Stimulated activated CD4-positive, alpha-beta T cell treated with anti-CD3 and anti-CD28 coated beads, Interleukin-4, amount 100 ng/mL, for 1 hour (primary cell): ENCODE results near the gene GPC4.
"Not testable (repeated sequence)": the region's sequence is repeated elsewhere in the genome, so short reads cannot be mapped to it uniquely, and the experiment has no call there.

ENCODE experiments used
- DNase-seq: peaks from one replicate; pipeline ENCODE4 v3.0.0-alpha.2; 2020

Gene GPC4

GRCh38 chrX:133364865-133365264 is 50.4 kb downstream of the GPC4 start:
- no peak for DNase-seq

- no peak for DNase-seq
Measured at GRCh38 chrX:133364196-133364595, 51.1 kb downstream of the GPC4 start.

- DNase-seq: no peak
Measured at GRCh38 chrX:133362538-133362937, 52.8 kb downstream of the GPC4 start.

DNA sequence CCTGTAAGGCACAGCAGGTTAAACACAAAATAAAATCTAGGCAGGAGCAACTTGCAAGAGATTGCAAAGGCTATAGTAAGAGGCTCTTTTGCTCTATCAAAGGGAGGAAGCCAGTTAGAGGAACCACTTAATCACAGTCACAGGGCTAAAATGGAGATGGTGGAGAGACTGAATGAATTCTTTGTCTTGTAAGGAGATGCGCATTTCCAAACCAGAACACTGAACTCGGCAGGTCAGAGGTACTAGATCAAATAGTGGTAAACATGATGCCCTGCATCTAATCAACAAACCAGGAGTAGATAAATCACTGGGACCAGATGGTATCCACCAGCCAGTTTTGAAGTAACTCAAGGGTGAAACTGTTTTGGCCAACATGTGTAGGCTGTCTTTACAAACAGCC is 55.8 kb downstream of the GPC4 start:
- no peak for DNase-seq

GRCh38 chrX:133353233-133353632 is 62.1 kb downstream of the GPC4 start:
- no peak for DNase-seq

DNA sequence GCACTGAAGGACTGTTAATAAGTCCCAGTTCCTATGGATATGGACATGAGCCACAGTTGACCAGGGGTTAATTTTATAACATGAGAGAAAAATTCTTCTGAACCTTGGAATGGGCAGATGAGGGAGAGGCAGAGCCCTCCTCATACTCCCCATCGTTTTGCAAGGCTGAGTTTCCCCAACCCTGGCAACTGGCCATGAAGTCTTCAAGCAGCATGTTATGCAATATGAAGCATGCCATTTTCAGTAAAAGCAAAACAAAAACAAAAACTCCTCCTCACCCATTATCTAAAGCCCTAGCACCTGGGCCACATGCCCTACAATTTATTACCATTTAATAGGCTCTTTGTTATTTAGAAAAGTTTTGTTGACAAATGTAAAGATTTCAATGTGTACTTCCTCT is 64.5 kb downstream of the GPC4 start:
- DNase-seq: no peak

DNA sequence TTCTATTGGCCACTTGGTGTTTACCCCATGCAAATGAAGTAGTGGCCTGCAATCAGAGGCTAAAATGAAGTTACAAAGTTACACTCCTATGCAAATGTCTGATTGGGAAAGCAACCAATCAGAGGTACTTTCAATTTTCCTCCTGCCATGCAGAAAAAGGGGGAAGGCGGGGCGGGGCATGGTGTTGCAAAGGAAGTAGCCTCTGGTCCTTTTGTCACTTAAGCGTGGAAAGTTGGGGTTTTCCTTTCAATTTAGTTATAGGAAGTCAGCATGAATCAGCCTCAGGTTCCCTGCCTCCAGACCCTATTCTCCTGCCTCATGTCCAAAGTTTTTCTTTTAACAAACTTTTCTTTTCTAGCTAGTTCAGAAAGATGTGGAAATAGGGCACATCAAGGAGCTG is 69.3 kb downstream of the GPC4 start:
- DNase-seq: no peak

GRCh38 chrX:133339566-133339965 is 75.7 kb downstream of the GPC4 start:
- DNase-seq: no peak

- no peak for DNase-seq
Measured at GRCh38 chrX:133337250-133337649, 78.0 kb downstream of the GPC4 start.

- no peak for DNase-seq
Measured at GRCh38 chrX:133335027-133335426, 80.3 kb downstream of the GPC4 start.

DNA sequence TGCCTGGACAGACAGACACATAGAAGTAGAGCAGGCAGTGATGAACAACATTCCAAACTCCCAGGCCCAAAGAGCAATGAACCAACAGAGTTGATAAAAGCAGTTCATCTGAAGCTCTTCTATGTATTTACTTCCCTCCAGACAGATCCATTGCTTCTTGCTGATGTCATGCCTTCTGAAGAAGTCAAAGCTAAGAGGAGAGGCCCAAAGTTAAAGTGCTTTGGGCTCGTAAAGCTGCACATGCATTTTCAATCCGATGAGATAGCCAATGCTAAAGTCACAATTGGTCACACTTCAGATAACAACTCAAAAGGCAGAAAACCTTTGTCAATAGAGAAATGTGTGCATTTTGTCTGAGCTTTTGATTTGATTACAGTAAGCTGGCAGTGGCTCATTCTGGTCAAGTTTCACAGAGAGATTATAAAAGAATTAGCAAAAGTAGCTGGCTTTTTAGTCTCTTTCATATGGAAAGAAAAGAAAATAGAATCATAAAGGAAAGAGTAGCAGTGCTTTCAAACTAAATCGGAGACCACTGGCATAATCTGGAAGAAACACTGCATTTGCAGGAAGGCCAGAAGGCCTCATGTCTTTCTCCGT is 82.0 kb downstream of the GPC4 start:
- DNase-seq: no peak

DNA sequence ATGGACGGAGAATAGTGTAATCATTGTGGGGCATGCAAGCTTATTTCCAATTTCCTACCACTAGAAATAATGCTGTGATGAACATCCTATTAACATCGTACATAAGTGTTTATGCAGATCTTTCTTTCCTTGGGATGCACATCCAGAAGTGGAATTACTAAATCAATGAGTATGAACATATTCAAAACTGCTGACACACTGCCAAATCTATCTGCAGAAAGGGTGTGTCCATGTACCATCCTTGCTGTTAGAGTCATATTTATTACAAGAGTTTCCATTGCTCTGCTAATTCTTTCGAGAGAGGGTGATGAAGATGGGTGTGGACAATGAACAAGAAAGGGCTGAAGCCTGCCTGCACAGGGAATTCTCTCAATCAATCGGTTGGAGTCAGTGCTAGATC is 82.6 kb downstream of the GPC4 start:
- DNase-seq: no peak

- DNase-seq: no peak
Measured at GRCh38 chrX:133330956-133331355, 84.3 kb downstream of the GPC4 start.

GRCh38 chrX:133325422-133325821 is 89.9 kb downstream of the GPC4 start:
- DNase-seq: no peak

- DNase-seq: no peak
Measured at GRCh38 chrX:133323431-133323830, 91.9 kb downstream of the GPC4 start.

DNA sequence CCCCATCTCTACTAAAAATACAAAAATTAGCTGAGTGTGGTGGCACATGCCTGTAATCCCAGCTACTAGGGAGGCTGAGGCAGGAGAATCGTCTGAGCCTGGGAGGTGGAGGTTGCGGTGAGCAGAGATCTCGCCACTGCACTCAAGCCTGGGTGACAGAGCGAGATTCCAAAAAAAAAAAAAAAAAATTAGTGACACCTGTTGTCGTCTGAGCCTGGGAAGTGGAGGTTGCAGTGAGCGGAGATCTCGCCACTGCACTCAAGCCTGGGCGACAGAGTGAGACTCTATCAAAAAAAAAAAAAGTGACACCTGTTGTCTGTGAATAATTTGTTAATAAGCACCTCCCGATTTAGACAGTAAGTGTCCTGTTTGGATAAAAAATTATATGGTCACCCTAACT is 93.0 kb downstream of the GPC4 start:
- not testable (repeated sequence) for DNase-seq

- DNase-seq: no peak
Measured at GRCh38 chrX:133321451-133321850, 93.8 kb downstream of the GPC4 start.

GRCh38 chrX:133314281-133314680 is 101.0 kb downstream of the GPC4 start:
- no peak for DNase-seq

DNA sequence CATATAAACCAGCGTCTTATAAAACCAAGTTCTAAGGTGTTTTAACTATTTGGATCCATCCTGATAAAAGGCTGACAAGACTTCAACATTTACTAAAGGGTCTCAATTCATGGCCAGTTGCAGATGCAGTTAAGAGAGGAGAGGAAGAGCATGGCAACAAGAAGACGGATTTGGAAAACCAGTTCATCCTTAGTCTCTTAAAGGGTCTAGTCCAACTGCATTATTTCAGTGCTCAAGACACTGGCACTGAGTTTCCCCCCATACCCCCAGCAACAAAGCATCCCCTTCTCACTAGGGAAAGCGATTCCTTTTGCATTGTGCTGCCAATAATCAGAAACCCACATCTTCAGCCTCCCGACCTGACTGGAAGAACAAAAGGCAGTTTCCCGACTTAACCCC is 106.8 kb downstream of the GPC4 start:
- DNase-seq: no peak

DNA sequence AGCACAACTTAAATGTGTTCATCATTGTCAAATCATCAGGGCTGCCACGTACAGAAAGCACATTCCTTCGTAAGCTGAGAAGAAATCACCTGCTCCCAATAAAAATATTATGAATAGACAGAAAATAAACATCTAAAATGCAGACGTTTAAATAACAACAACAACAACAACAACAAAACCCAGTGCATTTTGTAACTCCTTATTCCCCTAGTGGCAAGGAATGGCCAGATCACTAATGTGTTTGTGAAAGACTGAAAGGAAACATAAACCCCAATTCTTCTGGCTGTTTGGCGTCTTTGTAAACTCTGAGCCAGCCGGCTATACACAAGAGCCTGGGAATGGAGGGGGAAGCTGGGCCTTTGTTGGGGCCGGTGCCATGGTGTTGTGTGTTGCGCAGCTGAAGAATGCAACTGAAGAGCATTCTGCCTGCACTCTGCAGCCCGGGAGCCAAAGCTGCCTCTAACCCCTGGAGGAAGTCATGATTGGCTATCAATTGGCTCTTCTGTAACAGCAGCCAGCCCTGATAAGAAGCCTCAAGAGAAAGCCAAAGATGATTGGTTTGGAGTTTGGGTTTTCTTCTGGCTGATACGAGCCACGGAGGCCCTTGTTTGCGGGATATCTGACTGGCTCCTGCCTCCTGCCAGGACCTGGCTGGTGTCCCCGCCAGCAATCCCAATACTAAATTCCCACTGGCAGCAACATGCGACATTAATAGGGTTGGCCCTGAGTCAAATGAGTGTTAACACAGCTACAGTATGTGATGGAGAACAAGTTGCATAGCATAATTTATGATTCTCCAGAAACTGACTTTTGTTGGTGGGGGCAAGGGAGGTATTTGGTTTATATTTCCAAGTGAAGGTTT is 107.4 kb downstream of the GPC4 start:
- no peak for DNase-seq

DNA sequence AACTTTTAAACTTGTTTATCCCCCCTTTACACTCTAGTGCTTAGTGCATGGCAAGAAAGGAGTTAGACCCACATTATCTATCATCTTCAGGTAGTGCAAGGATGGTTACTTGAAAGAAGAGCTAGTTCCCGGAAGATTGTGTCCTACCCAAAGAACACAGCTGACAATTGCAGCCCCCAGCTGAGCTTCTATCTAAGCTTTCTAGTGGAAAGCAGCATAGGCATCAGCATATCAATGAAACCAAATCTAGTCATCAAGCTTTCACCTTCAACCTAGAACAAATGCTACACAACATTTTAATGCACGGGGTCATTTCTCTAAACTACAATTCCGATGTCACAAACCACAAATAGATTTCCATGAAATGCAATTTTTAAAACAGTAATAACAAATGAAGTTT is 108.2 kb downstream of the GPC4 start:
- no peak for DNase-seq

DNA sequence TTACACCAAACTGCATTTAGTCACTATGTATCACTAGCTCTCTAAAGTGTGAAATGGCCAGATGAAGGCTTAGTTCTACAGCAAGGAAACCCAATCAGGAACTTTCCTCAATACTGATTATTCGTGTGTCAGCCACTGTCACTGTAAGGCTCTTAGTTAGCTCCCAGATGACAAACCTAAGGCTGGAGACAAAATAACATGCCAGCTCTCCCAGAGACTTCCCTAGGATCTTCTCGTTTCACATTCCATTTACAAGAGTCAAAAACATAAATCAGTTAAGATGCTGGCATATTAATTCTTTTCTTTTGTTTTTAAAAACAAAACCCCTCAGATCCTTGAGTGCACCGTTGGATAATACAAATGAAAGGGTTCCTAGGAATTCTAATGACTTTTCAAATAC is 109.0 kb downstream of the GPC4 start:
- DNase-seq: no peak

GRCh38 chrX:133305348-133305747 is 109.9 kb downstream of the GPC4 start:
- no peak for DNase-seq

GRCh38 chrX:133302775-133303445 is 112.4 kb downstream of the GPC4 start:
- no peak for DNase-seq
